Spinal cord (tissue), 10 donors: ENCODE data around the gene SLC2A10. TPM values are rescaled to one million over a fixed set of nuclear protein-coding genes. Genes with fewer than 3 reads are reported as not detected.

Source experiments
- DNase-seq, 6 donors: peaks; one replicate each; pipeline versions ENCODE4 v3.0.0 to v3.0.0-alpha.2; 2013 to 2015; ENCODE audit warnings: low spot score in 6 of 6, low read depth in 4 of 6
- H3K27ac ChIP-seq: one replicate; pipeline ENCODE4 v1.5.1; 2013; ENCODE audit warnings: low read depth, low read length, control low read depth
- H3K27me3 ChIP-seq: one replicate; pipeline ENCODE4 v1.6.1; 2013; ENCODE audit warnings: low read length; ENCODE audit not compliant: control insufficient read depth, insufficient read depth
- H3K36me3 ChIP-seq: one replicate; pipeline ENCODE4 v1.6.1; 2013; ENCODE audit warnings: low read length; ENCODE audit not compliant: control insufficient read depth, insufficient read depth
- H3K4me1 ChIP-seq: one replicate; pipeline ENCODE4 v1.6.1; 2013; ENCODE audit warnings: low read length; ENCODE audit not compliant: control insufficient read depth, insufficient read depth
- H3K4me3 ChIP-seq: one replicate; pipeline ENCODE4 v1.5.1; 2013; ENCODE audit warnings: low read depth, low read length, control low read depth
- H3K9me3 ChIP-seq: one replicate; pipeline ENCODE4 v1.6.1; 2013; ENCODE audit warnings: low read length; ENCODE audit not compliant: control insufficient read depth, insufficient read depth
- WGBS: methylation state at CpG from one replicate; pipeline ENCODE4 v1.1.5; 2013; ENCODE audit warnings: missing lambda C conversion rate; ENCODE audit not compliant: insufficient coverage; 5-methylcytosine and 5-hydroxymethylcytosine counted together
- polyA plus RNA-seq, 2 donors: library from polyadenylated mRNA; unstranded; fragments of 120-200 nt; gene quantifications; one replicate each; pipeline ENCODE4 v1.2.1, GENCODE V29; 2013; ENCODE audit not compliant: insufficient read length in 2 of 2
- total RNA-seq, 2 donors: library from RNA; depleted of rRNA in 1 of 2; stranded (reverse); fragments of 120-200 nt in 1 of 2; fragments of >200 nt in 1 of 2; gene quantifications; one replicate each; pipeline versions ENCODE4 v1.2.3 to v1.2.4, GENCODE V29; 2013 to 2014
- donor health status: healthy.

Gene SLC2A10
- total and polyA plus RNA-seq, 4 donors = 14.6 to 31.1 (median 17.3) TPM

DNA sequence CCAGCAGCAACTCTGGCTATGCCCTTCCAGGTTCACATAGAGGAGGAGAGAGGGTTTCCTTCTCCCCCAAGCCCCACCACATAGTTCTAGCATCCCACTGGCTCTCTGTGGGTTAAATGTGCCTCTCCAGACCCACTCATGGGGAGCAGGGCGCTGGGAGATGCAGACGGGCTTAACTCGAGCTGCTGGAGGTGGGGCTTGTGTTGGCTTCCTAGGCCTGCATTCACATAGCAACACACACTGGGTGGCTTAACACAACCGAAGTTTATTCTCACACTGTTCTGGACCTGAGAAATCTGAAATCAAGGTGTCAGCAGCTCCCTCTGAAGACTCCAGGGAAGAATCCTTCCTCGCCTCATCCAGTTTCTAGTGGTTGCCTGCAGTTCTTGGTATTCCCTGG lies 33.6 kb downstream of the SLC2A10 start:
- DNase-seq = no peak
- no peak overlapping the region for H3K4me3 ChIP-seq
- H3K27ac ChIP-seq = no peak overlapping the region
- H3K9me3 ChIP-seq = no peaks in the 10 kb centered on the region
- no peaks in the 10 kb centered on the region for H3K36me3 ChIP-seq
- no peaks in the 10 kb centered on the region for H3K27me3 ChIP-seq
- H3K4me1 ChIP-seq = peaks cover 4% of the 10 kb centered on the region
- WGBS = 69% methylated on average over 2 of the region's 5 CpGs

DNA sequence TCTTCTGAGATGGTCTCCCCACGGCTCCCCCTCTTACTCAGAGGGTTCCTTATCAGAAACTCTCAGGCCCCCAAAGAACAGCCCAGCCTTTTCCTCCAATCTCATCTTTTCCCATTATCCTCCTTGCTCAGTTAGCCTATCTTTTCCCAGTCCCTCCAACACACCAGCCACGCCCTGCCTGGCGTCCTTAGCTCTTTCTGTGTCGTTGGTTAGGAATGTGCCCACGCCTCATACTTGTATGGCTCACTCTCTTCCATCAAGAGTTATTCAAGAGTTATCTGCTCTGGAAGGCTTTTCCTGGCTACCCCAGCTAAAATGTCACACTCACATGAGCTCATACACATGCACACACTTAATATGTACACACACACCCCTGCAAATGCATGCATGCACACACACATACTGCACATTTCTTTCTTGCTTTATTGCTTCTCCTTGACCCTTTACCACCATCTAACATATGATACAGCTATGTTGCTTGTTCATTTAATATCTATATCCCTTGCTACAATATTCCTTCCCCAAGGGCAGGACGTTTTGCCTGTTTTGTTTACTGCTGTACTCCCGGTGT lies 37.6 kb downstream of the SLC2A10 start:
- Histone ChIP-seq H3K36me3 (no peaks in the 10 kb centered on the region), H3K4me3 (no peak overlapping the region), H3K27me3 (no peaks in the 10 kb centered on the region), H3K4me1 (peaks cover 4% of the 10 kb centered on the region), H3K9me3 (no peaks in the 10 kb centered on the region), H3K27ac (no peak overlapping the region)
- DNase-seq = no peak
- 83% methylated on average over 5 of the region's 7 CpGs for WGBS

DNA sequence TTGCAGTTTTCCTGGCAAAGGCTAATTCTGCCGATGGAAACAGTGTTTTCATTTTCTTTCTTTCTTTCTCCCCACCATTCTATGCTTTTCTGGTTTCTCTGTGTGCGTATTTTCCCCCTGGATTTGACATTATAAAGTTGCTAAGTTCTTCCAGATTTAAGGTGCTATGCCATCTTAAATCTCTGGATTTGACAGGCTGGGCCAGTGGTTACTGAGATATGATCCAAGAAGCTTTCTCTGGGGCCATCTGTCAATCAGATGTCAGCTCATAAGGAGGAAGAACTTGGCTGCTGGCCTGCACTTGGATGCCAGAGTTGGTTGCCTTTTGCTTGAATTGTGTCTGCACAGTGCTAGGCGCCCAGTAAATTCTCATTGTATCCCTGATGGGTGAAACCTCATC lies 39.7 kb downstream of the SLC2A10 start:
- H3K36me3 ChIP-seq = no peaks in the 10 kb centered on the region

DNA sequence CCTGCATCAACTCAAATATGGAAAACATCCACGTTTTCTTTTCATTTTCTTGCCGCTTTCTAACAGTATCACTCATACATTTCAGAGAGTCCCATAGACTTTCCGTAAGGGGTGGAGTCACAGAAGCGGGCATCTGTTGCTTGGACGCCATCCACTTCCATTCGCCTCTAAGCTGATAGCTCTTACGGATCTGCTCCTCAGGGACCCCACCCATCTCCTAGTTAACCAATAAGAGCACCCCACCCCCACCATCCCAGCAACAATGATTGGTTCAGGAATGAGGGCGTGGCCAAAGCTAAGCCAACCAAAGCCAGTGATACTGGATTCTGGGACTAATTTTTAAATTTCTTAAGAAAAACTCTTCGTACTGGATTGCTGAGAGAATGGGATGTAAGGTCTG lies 42.4 kb downstream of the SLC2A10 start:
- Histone ChIP-seq H3K27me3 (no peaks in the 10 kb centered on the region), H3K4me1 (peaks cover 3% of the 10 kb centered on the region), H3K27ac (no peak overlapping the region), H3K4me3 (no peak overlapping the region), H3K36me3 (no peaks in the 10 kb centered on the region), H3K9me3 (peaks cover 1% of the 10 kb centered on the region)
- DNase-seq = peak in 1 of 6 donors; percentile 28
- WGBS = 81% methylated on average over 8 of the region's 9 CpGs

More for the DNA sequence above, 39.7 kb downstream of the SLC2A10 start:
- no peak overlapping the region for H3K27ac ChIP-seq
- no peaks in the 10 kb centered on the region for H3K9me3 ChIP-seq
- no peak overlapping the region for H3K4me3 ChIP-seq
- peak in 1 of 6 donors; percentile 75 for DNase-seq
- no peaks in the 10 kb centered on the region for H3K27me3 ChIP-seq
- 43% methylated on average over 1 of the region's 3 CpGs for WGBS
- H3K4me1 ChIP-seq = peaks cover 3% of the 10 kb centered on the region

DNA sequence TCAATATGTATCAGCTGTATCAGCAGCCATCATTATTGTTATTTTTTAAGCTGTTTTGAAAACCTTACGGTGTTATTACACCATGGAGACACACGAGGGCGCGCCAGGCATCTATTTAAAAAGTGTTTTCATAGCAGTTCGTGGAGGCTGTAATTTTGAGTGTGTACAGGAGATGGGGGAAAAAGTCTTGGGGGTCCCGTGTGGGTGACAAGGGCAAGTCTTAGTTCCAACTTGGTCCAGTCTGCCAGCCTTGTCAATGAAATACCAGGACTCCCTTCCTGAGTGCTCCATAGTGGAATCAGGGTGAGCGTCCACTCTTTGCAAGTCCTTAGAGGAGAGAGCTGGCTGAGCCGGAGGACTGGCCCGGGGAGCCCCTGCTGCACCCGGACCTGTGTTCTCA lies 43.3 kb downstream of the SLC2A10 start:
- Histone ChIP-seq H3K27me3 (no peaks in the 10 kb centered on the region), H3K36me3 (no peaks in the 10 kb centered on the region), H3K4me1 (peaks cover 3% of the 10 kb centered on the region), H3K27ac (no peak overlapping the region), H3K9me3 (peaks cover 1% of the 10 kb centered on the region), H3K4me3 (no peak overlapping the region)
- WGBS = 20% methylated on average over 9 of the region's 10 CpGs
- peak; percentile 63 to 95 (median 68) for DNase-seq

DNA sequence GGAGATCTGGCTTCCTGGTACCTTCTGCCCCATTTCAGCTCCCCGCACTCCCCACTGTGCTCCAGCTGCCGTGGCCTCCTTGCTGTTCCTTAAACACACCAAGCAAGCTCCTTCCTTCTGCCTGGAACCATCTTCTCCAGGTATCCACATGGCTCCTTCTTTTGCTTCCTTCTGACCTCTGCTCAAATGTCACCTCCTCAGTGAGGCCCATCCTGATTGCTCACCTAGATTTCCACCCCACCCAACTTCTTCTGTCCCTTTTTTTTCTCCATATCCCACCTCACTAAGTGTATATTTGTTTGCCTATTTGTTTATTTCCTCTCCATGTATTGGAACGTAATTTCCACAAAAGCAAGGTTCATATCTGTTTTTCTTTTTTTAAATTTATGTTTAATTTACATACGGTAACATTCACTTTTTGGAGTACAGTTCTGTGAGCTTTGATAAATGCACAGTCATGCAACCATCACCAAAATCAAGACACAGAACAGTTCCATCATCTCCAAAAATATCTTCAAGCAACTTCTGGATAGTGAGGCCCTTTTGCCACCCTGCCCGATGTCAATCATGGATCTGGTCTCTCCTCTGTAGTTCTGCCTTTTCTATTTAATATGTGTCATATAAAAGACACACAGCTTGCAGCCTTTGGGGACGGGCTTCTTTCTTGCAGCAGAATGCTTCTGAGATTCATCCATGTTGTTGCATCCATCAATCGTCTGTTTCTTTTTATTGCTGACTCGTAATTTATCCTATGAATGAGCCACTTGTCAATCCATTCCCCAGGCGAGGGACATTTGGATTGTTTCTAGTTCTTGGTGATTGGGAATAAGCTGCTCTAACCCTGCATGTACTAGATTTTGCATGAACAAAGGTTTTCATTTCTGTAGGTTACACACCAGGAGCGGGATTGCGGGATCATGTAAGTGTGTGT lies 46.3 kb downstream of the SLC2A10 start:
- Histone ChIP-seq H3K27me3 (no peaks in the 10 kb centered on the region), H3K4me1 (peaks cover 7% of the 10 kb centered on the region), H3K36me3 (no peaks in the 10 kb centered on the region), H3K27ac (no peak overlapping the region), H3K4me3 (no peak overlapping the region), H3K9me3 (peaks cover 1% of the 10 kb centered on the region)
- DNase-seq = no peak
- 78% methylated on average over 2 of the region's 11 CpGs for WGBS

DNA sequence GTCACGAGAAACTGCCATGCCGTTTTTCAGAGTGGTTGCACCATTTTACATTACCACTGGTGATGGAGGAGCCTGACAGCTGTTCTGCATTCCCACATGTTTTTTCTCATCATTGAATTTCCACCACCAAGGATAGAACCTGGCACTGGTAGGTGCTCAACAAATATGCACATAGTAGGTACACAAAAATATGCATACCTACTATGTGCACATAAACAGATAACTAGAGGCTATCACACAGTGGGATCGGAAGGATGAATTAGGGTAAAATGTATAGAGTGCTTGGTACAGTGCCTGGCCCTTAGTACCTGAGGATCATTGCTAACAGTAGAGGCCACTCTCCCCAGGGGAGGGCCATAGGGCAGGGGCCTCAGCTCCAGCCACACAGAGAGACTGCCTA lies 47.0 kb downstream of the SLC2A10 start:
- no peak overlapping the region for H3K27ac ChIP-seq
- WGBS = no CpG with 5 or more reads among the region's 3 CpGs

DNA sequence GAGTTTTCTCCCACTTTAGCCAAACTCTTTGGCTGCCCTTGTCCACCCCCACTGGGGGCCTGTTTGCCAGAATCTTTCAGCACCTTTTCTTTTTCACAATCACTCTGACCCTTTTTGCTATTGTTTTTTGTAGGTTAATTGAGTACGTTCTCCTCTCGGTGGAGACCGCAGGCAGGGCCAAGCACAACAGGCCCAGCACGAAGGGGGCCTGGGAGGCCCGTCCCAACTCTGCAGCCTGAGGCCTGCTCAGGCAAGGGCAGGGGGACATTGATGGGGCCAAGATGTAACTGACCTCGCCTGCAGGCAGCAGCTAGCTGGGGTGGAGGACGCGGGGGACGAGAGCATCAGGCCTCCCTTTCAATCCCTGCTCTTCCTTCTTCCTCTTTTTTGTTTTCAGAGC lies 47.7 kb downstream of the SLC2A10 start:
- 65% methylated on average over 9 of the region's 9 CpGs for WGBS
- H3K27ac ChIP-seq = peak overlapping the region; percentile 8

More for the DNA sequence above, 47.0 kb downstream of the SLC2A10 start:
- H3K4me3 ChIP-seq = no peak overlapping the region
- peaks cover 1% of the 10 kb centered on the region for H3K9me3 ChIP-seq
- H3K4me1 ChIP-seq = peaks cover 7% of the 10 kb centered on the region
- no peaks in the 10 kb centered on the region for H3K27me3 ChIP-seq
- H3K36me3 ChIP-seq = no peaks in the 10 kb centered on the region
- DNase-seq = no peak

DNA sequence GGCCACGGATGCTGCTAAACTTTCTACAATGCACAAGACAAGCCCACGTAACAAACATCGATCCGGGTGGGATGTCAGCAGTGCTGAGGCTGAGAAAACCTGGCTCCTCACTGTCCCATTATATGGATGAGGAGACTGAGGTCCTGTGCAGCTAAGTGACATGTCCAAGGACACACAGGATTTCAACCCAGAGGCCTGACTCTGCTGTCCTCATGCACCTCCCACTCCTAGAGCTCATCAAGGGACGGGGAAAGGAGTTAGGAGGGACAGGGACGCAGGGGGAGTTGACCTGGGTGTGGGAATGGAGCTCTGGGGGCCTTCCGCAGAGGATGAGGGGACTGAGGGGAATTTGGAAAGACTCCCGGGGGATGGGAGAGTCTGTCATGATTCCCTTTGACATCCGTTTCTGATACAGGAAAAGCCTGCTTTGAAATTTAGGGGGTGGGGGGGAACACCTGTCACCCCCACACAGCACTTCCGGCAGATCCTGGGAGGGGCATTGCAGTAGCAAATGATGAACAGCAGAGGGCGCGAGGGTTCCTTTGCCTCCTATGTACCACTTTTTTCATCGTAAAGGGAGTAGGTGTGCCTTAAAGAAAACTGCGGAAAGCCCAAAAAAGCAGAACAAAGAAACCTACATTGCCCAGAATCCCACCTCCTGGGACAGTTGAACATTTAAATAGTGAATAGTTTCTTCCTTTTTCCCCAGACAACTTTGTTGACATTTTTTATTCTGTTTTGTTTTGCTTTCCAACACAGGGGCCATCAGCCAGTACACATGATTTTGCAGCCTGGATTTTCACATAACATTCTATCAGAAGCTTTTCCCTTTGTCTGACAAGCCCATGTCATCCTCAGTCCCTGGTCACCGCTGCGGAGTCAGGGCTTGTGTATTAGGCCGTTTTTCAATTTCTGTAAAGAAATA lies 48.6 kb downstream of the SLC2A10 start:
- peak overlapping the region; percentile 17 for H3K27ac ChIP-seq
- peak in 5 of 6 donors; percentile 41 to 93 (median 52) for DNase-seq
- H3K36me3 ChIP-seq = no peaks in the 10 kb centered on the region
- H3K9me3 ChIP-seq = peaks cover 1% of the 10 kb centered on the region
- H3K4me1 ChIP-seq = peaks cover 4% of the 10 kb centered on the region
- WGBS = 58% methylated on average over 10 of the region's 17 CpGs
- H3K27me3 ChIP-seq = no peaks in the 10 kb centered on the region
- no peak overlapping the region for H3K4me3 ChIP-seq

More for the DNA sequence above, 47.7 kb downstream of the SLC2A10 start:
- peak in 1 of 6 donors; percentile 59 for DNase-seq
- no peaks in the 10 kb centered on the region for H3K27me3 ChIP-seq
- H3K36me3 ChIP-seq = no peaks in the 10 kb centered on the region
- no peak overlapping the region for H3K4me3 ChIP-seq
- peaks cover 1% of the 10 kb centered on the region for H3K9me3 ChIP-seq
- H3K4me1 ChIP-seq = peaks cover 7% of the 10 kb centered on the region
